Mammary epithelial cell (primary cell): ENCODE data around the gene LDLRAD4.

Source experiments
- EZH2 ChIP-seq: IDR thresholded peaks from 2 replicates; pipeline ENCODE4 v1.6.1; 2012; ENCODE audit warnings: low read length, inconsistent platforms, borderline replicate concordance
- TF ChIP-seq, protein P1 (sequence below), 2 donors: IDR thresholded peaks in 1 of 2; conservative IDR thresholded peaks in 1 of 2; 2 replicates each; pipeline ENCODE4 v1.5.1; 2011 to 2012; ENCODE audit warnings: inconsistent platforms in 2 of 2, low read length in 2 of 2, mild to moderate bottlenecking in 2 of 2, control low read depth in 1 of 2, low read depth in 1 of 2; ENCODE audit not compliant: insufficient read depth in 1 of 2; ENCODE audit errors: extremely low read depth in 1 of 2

DNA sequence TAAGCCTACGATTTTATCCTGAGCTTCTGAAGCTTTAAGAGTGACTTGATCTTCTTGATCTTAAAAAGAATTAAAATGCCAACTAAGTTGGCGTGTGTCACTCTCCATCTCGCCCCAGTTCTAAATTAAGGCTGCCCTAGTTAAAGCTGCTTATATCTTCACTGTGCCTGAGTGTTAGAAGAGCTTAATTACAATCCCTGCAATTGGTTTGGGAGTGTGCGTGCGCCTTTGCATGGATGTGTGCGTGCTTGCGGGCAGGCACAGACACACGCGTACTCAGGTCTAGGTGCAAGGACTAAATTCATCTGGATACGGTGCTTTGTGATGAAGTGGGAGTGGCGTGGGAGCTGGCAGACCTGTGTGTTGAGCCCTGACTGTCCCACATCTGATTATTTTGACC lies 306.3 kb downstream of the LDLRAD4 start:
- TF ChIP-seq, protein P1, sequence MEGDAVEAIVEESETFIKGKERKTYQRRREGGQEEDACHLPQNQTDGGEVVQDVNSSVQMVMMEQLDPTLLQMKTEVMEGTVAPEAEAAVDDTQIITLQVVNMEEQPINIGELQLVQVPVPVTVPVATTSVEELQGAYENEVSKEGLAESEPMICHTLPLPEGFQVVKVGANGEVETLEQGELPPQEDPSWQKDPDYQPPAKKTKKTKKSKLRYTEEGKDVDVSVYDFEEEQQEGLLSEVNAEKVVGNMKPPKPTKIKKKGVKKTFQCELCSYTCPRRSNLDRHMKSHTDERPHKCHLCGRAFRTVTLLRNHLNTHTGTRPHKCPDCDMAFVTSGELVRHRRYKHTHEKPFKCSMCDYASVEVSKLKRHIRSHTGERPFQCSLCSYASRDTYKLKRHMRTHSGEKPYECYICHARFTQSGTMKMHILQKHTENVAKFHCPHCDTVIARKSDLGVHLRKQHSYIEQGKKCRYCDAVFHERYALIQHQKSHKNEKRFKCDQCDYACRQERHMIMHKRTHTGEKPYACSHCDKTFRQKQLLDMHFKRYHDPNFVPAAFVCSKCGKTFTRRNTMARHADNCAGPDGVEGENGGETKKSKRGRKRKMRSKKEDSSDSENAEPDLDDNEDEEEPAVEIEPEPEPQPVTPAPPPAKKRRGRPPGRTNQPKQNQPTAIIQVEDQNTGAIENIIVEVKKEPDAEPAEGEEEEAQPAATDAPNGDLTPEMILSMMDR (conservative IDR thresholded peaks at IDR 0.05 in 1 of 2, IDR thresholded peaks at IDR 0.05 in 1 of 2; ENCODE audit: extremely low read depth in 1 of 2, insufficient read depth in 1 of 2, low read depth in 1 of 2, low read length in 2 of 2), result no peak
- no peak for TF ChIP-seq EZH2
